Panc1 (cell line): ENCODE data around the gene KCTD13.

ENCODE experiments used
- POLR2AphosphoS5 ChIP-seq: IDR thresholded peaks from 2 replicates; pipeline ENCODE4 v1.6.1; 2012; ENCODE audit warnings: mild to moderate bottlenecking, low read depth, low read length, moderate library complexity
- SIN3A ChIP-seq: IDR thresholded peaks from 2 replicates; pipeline ENCODE4 v1.6.1; 2012; ENCODE audit warnings: low read depth, mild to moderate bottlenecking, low read length, moderate library complexity, borderline replicate concordance; ENCODE audit not compliant: insufficient read depth
- TCF7L2 ChIP-seq: IDR thresholded peaks from 2 replicates; pipeline ENCODE4 v1.6.1; 2011; ENCODE audit warnings: mild to moderate bottlenecking, low read depth, low read length, inconsistent platforms
- TF ChIP-seq, protein P1 (sequence below), 2 experiments: IDR thresholded peaks; 2 replicates each; pipeline ENCODE4 v1.6.1; 2011 to 2012; ENCODE audit warnings: low read depth in 2 of 2, control low read depth in 1 of 2, low read length in 1 of 2, mild to moderate bottlenecking in 1 of 2, moderate library complexity in 1 of 2; ENCODE audit not compliant: insufficient read depth in 1 of 2
- TF ChIP-seq, protein P2 (sequence below): fragments of 450-650 bp; IDR thresholded peaks from 2 replicates; pipeline ENCODE4 v1.5.1; 2017; ENCODE audit warnings: mild to moderate bottlenecking

DNA sequence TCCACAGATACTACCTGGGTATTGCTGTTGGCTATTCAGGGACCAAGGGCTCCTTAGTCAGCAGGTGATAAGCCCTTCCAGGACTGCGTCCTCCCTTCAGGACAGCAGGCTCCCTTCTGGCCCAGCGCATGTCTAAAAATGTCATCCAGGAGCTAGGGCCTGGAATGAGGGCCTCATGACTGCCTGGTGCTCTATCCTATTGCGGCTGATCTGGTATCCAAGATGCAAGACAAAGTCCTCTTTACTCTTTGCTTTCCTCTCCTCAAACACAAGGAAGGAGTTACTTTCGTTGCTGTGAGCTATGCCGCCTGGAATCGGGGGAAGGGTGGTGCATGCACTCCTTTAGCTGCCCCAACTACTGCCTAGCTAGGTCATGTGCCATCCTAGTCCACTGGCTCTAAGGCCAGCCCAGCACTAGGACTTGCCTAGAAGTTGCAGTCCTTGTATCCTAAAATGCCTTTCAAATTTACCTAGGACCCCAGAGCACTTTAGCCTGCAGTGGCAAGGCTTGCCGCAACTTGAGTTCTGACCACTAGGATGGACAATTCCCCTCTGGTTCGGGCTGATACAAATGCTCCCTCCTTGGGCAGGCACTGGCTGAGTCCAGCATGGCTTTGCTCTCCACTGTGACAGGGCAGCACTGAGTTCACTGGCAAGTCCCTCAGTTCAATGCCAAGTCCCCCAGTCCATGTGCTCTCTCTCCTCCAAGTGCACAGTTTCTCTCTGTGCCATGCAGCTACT is 25.8 kb upstream of the KCTD13 start:
- TF ChIP-seq, protein P1, sequence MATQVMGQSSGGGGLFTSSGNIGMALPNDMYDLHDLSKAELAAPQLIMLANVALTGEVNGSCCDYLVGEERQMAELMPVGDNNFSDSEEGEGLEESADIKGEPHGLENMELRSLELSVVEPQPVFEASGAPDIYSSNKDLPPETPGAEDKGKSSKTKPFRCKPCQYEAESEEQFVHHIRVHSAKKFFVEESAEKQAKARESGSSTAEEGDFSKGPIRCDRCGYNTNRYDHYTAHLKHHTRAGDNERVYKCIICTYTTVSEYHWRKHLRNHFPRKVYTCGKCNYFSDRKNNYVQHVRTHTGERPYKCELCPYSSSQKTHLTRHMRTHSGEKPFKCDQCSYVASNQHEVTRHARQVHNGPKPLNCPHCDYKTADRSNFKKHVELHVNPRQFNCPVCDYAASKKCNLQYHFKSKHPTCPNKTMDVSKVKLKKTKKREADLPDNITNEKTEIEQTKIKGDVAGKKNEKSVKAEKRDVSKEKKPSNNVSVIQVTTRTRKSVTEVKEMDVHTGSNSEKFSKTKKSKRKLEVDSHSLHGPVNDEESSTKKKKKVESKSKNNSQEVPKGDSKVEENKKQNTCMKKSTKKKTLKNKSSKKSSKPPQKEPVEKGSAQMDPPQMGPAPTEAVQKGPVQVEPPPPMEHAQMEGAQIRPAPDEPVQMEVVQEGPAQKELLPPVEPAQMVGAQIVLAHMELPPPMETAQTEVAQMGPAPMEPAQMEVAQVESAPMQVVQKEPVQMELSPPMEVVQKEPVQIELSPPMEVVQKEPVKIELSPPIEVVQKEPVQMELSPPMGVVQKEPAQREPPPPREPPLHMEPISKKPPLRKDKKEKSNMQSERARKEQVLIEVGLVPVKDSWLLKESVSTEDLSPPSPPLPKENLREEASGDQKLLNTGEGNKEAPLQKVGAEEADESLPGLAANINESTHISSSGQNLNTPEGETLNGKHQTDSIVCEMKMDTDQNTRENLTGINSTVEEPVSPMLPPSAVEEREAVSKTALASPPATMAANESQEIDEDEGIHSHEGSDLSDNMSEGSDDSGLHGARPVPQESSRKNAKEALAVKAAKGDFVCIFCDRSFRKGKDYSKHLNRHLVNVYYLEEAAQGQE (IDR thresholded peaks at IDR 0.05; ENCODE audit: insufficient read depth in 1 of 2, low read depth in 2 of 2, low read length in 1 of 2) = no peak
- TF ChIP-seq, protein P2, sequence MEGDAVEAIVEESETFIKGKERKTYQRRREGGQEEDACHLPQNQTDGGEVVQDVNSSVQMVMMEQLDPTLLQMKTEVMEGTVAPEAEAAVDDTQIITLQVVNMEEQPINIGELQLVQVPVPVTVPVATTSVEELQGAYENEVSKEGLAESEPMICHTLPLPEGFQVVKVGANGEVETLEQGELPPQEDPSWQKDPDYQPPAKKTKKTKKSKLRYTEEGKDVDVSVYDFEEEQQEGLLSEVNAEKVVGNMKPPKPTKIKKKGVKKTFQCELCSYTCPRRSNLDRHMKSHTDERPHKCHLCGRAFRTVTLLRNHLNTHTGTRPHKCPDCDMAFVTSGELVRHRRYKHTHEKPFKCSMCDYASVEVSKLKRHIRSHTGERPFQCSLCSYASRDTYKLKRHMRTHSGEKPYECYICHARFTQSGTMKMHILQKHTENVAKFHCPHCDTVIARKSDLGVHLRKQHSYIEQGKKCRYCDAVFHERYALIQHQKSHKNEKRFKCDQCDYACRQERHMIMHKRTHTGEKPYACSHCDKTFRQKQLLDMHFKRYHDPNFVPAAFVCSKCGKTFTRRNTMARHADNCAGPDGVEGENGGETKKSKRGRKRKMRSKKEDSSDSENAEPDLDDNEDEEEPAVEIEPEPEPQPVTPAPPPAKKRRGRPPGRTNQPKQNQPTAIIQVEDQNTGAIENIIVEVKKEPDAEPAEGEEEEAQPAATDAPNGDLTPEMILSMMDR = no peak
- TF ChIP-seq POLR2AphosphoS5 (no peak), TCF7L2 (no peak), SIN3A (no peak)
